Renal pelvis (tissue), 3 donors: ENCODE results near the gene LLPH. TPM values are rescaled to one million over a fixed set of nuclear protein-coding genes. Genes with fewer than 3 reads are reported as not detected.

Experiments used
- polyA plus RNA-seq, 3 donors: library from polyadenylated mRNA; unstranded; fragments of 120-200 nt; gene quantifications; one replicate each; pipeline ENCODE4 v1.2.1, GENCODE V29; 2013; ENCODE audit not compliant: insufficient read length in 3 of 3

Gene LLPH
- polyA plus RNA-seq, 3 donors: 24.1 to 32.5 (median 29.5) TPM

Other genes starting within 250 kb of the LLPH start
- gene TMBIM4, start 39.2 kb upstream of the LLPH start, polyA plus RNA-seq: 100 to 1,000 TPM; 122 to 128 (median 126) TPM
- gene IRAK3, start 58.5 kb upstream of the LLPH start, polyA plus RNA-seq: 1 to 10 TPM; 2.9 to 4.4 (median 3.8) TPM
- gene HELB, start 171.7 kb upstream of the LLPH start, polyA plus RNA-seq: 1 to 10 TPM; 2.6 to 6.1 (median 4.4) TPM